Measurements from ENCODE around the gene PCDH12.

PCDH12 gene

DNA sequence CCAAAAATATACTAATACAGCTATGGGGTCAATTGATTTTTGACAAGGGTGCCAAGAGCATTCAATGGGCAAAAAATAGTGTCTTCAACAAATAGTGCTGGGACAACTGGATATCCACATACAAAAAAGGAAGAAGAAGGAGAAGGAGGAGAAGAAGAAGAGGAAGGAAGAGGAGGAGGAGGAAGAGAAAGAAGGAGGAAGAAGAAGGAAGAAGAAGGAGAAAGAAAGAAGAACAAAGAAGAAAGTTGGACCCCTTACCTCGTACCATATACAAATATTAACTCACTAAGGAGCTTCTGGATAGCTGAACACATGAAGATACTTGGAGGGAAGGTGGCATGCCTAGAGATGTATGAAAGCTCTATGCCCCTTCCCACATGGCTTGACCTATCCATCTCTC, 51.5 kb downstream of the PCDH12 start:
- DNase-seq: no peak

DNA sequence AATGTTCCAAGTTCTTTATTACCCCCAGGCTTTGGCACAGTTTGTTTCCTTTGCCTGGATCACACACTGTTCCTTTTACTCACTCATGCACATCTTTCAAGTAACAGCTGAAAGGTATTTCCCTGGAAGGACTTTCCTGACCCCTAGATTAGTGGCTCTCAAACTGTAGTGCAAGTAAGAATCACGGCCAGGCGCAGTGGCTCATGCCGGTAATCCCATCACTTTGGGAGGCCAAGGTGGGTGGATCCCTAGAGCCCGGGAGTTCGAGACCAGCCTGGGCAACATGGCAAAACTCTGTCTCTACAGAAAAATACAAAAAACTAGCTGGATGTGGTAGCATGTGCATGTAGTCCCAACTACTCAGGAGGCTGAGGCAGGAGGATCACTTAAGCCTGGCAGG, 53.5 kb downstream of the PCDH12 start:
- no peak for DNase-seq

DNA sequence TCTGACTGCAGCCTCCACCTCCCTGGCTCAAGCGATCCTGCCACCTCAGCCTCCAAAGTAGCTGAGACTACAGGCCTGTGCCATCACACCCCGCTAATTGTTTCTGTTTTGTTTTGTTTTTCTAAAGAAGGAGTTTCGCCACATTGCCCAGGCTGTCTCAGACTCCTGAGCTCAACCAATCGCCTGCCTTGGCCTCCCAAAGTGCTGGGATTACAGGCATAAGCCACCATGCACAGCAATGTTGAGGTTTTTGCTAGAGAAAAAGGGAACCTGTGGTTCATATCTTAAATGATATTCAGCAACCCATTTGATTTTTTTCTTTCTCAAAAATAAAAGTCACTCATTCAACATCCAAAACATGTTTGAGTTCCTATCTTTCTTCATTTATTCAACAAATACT, 54.7 kb downstream of the PCDH12 start:
- DNase-seq: no peak

DNA sequence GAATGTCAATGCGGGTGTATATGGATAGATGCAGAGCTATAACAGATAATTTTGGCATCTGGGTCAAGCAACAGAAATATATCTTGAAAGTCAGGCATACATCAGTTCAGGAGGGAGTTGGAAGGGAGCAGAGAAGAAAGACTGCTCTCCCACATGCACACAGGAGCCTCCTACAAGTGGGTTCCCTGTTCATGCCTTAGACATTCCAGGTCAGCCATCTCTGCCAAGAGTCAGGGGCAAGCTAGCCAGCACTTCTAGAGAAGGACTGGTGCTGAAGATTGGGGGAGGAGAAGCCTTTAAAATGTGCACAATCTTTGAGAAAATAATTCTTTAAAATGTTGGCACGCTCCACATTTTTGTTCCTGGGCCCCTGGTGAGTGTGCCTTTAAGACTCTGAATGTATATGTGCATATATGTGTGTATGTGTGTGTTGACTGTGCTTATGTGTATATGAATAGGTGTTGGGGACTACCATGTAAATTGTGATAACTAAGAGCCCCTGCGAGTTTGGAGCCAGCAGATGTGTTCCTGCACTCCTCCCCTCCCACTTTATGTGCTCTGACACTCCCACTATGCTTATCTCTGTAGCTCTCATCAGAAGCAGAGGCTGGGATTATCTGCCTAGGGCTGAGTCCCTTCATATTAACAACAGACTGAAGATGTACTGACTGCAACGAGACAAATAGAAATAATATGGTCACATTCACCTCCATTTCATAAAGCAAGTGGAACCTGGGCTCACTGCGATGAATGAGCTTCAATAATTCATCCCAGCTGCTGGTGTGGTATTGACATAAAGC, 55.8 kb downstream of the PCDH12 start:
- no peak for DNase-seq

DNA sequence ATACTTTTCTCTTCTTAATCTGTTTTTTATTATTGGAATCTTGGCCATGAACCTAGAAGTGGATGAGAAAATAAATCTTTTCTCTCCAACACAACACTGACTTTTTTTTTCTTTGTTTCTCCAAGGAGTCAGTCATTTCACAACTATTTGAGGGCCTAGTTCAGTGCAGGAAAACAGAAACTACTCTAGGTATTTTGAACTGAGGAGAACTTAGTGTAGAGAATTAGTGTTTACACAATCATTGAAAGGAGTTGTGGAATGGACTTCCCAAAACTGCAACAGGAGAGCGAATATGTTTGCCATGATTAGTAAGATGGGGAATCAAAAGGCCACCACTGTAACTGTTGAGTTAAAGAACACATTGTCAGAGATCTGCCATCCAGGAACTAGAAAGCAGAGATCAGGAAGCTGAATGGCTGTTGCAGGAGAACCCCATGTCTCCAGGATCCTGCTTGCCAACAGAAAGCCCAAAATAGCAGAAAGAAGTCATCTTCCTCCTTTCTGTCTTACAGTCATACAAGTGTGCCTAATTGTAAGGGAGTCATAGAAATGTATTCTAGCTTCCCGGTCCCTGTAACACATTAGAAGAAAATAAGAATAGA, 59.5 kb downstream of the PCDH12 start:
- DNase-seq: no peak

DNA sequence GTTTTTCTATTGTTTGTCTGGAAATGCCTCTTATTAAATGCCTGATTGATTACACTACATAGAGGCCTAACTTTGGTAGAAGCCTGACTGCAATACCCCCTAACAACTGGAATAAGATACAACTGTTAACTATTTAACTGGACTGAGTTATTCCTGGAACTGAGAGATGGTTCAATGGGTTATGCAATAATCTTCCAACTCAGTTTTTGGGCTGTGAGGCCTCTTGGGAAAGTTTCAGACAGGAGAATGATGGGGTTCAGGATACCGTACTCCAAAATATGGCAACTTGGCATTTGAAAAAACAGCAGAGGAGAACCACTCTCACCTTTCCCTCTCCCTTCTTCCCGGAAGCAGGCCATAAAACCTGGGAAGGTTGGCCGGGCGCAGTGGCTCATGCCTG, 60.6 kb downstream of the PCDH12 start:
- DNase-seq: no peak

Measured in NCI-H446 treated with DMSO at 0.1 percent for 48 hours (cell line).